GM06990 (cell line): Measurements from ENCODE around the gene SNCAIP.
"Not testable (repeated sequence)": the region's sequence is repeated elsewhere in the genome, so short reads cannot be mapped to it uniquely, and the experiment has no call there.

Experiments
- DNase-seq: peaks from one replicate; pipeline ENCODE4 v3.0.0-alpha.2; 2011; ENCODE audit not compliant: insufficient read length; ENCODE audit errors: extremely low read depth
- H3K27me3 ChIP-seq: replicated peaks from 2 replicates; pipeline ENCODE4 v1.6.0; 2011; ENCODE audit warnings: low read length; ENCODE audit not compliant: control insufficient read depth, insufficient read depth
- H3K36me3 ChIP-seq: 2 replicates; pipeline ENCODE4 v1.5.1; 2011; ENCODE audit warnings: low read length; ENCODE audit not compliant: control insufficient read depth, insufficient read depth
- H3K4me3 ChIP-seq: replicated peaks from 2 replicates; pipeline ENCODE4 v1.5.1; 2011; ENCODE audit warnings: low read depth, mild to moderate bottlenecking, control low read depth, low read length
- CTCF ChIP-seq: IDR thresholded peaks from 2 replicates; pipeline ENCODE4 v1.5.1; 2011; ENCODE audit warnings: low read length, control low read depth, mild to moderate bottlenecking, inconsistent platforms; ENCODE audit not compliant: insufficient read depth, poor library complexity, severe bottlenecking

The SNCAIP gene

DNA sequence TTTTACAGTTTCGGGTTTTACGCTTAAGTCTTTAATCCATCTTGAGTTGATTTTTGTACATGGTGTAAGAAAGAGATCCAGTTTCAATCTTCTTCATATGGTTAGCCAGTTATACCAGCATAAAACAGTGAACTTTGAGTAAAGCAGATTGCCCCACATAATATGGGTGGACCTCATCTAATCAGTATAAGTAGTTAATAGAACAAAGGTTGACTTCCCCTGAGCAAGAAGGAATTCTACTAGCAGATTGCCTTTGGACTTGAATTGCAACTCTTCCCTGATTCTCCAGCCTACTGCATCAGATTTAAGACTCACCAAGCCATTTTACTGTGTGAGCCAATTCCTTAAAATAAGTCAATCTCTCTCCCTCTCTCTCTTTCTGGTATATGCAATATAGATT lies 173.2 kb downstream of the SNCAIP start:
- TF ChIP-seq CTCF, result no peak
- DNase-seq, result no peak

GRCh38 chr5:122486616-122487015 lies 174.6 kb downstream of the SNCAIP start:
- not testable (repeated sequence) for H3K4me3 ChIP-seq, DNase-seq, H3K27me3 ChIP-seq, H3K36me3 ChIP-seq

More for the DNA sequence above, 173.2 kb downstream of the SNCAIP start:
- H3K4me3 ChIP-seq, result no peak overlapping the region
- no peaks in the 10 kb centered on the region for H3K36me3 ChIP-seq
- H3K27me3 ChIP-seq, result no peaks in the 10 kb centered on the region

GRCh38 chr5:122490718-122491117 lies 178.7 kb downstream of the SNCAIP start:
- Histone ChIP-seq H3K36me3 (no peaks in the 10 kb centered on the region), H3K4me3 (no peak overlapping the region), H3K27me3 (no peaks in the 10 kb centered on the region)
- no peak for TF ChIP-seq CTCF
- DNase-seq, result no peak

- no peaks in the 10 kb centered on the region for H3K27me3 ChIP-seq
- H3K4me3 ChIP-seq, result no peak overlapping the region
- H3K36me3 ChIP-seq, result no peaks in the 10 kb centered on the region
- TF ChIP-seq CTCF, result peak; percentile 47
- DNase-seq, result no peak
These were observed 180.6 kb downstream of the SNCAIP start for GRCh38 chr5:122492675-122493074.

DNA sequence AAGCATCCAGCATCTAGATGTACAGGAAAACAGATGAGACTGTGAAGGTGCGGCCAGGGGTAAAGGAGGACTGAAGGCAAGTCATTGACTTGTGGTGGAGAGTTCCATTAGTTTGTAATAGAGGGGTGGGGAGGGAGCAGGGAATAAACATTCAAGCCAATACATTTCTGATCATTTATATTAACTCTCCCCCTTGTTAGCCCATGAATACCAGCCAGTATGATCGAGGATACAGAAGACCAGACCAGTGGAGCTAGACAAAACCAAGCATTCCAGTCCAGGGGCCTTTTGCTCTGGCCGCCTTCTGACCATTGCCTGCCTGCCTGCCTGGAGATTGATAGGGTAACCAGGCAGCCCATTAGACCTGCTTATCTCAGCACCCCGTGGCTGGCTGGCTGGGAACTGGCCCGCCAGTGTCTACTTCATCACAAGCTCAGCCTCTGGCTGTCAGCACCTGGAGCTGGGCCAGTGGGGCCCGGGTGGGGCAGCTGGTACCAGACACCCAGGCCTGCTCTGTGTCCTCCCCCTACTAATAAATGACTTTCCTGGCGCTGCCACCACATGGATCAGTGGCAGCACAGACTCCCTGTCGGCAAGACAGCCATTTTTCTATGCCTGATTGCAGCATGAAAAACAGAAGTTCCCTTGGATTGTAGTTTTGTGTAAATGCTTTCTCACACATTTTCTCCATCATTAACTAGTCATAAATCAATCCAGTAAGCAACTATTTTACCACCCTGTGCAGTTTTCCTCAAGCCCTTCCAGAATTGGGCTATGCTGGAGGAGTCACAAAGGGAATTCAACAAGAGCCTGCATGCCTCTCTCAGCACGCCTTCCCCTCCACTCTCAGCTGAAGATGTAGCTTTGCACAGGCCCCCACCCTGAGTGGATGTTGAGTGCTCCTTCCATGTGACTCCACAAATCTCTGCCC lies 181.3 kb downstream of the SNCAIP start:
- no peak overlapping the region for H3K4me3 ChIP-seq
- no peaks in the 10 kb centered on the region for H3K27me3 ChIP-seq
- no peaks in the 10 kb centered on the region for H3K36me3 ChIP-seq
- DNase-seq, result no peak
- no peak for TF ChIP-seq CTCF

- Histone ChIP-seq H3K27me3 (no peaks in the 10 kb centered on the region), H3K36me3 (no peaks in the 10 kb centered on the region), H3K4me3 (no peak overlapping the region)
- TF ChIP-seq CTCF, result no peak
- DNase-seq, result no peak
These were observed 182.1 kb downstream of the SNCAIP start for GRCh38 chr5:122494109-122494508.
